Measurements from ENCODE around the gene DGKI.

DNA sequence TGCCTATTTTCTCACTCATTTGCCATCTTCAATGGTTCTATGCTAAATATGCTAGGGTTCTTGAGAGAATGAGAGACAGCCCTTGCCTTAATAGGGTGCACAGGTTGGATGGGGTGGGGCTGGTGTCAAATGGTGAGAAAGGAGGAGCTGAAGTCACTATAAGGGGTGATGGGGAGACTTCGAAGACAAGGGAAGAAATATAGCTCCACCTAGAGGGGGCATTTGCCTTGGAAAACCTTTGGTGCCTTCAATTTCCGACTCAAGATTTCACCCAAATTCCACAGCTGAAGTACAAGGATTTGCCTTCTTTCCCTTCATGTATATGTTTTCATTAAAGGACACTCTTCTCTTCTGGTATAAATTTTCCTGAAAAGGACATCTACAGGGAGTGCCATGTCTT, 508.9 kb downstream of the DGKI start:
- TF ChIP-seq POLR2A (IDR thresholded peaks at IDR 0.05; ENCODE audit: low read depth, low read length) (no peak), SMC3 (IDR thresholded peaks at IDR 0.05; ENCODE audit: low read depth, low read length) (no peak)
- TF ChIP-seq, protein P1, sequence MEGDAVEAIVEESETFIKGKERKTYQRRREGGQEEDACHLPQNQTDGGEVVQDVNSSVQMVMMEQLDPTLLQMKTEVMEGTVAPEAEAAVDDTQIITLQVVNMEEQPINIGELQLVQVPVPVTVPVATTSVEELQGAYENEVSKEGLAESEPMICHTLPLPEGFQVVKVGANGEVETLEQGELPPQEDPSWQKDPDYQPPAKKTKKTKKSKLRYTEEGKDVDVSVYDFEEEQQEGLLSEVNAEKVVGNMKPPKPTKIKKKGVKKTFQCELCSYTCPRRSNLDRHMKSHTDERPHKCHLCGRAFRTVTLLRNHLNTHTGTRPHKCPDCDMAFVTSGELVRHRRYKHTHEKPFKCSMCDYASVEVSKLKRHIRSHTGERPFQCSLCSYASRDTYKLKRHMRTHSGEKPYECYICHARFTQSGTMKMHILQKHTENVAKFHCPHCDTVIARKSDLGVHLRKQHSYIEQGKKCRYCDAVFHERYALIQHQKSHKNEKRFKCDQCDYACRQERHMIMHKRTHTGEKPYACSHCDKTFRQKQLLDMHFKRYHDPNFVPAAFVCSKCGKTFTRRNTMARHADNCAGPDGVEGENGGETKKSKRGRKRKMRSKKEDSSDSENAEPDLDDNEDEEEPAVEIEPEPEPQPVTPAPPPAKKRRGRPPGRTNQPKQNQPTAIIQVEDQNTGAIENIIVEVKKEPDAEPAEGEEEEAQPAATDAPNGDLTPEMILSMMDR (conservative IDR thresholded peaks at IDR 0.05; ENCODE audit: low read depth, low read length): 0 out of 2 replicates have a peak, but pooled peaks have one; percentile 19
